HCT116 (cell line): ENCODE results near the gene RREB1.

Experiments
- CTCF ChIP-seq, 3 experiments: fragments of 200-600 bp in 1 of 3; sonication (generic) in 1 of 3; IDR thresholded peaks in 2 of 3; conservative IDR thresholded peaks in 1 of 3; 2 replicates each; pipeline ENCODE4 v1.5.1; 2012 to 2017; ENCODE audit warnings: low read depth in 2 of 3, low read length in 2 of 3, antibody characterized with exemption in 1 of 3, borderline replicate concordance in 1 of 3, control low read depth in 1 of 3, mild to moderate bottlenecking in 1 of 3, mixed read lengths in 1 of 3, mixed run types in 1 of 3, moderate library complexity in 1 of 3; ENCODE audit not compliant: insufficient read depth in 1 of 3
- EZH2 ChIP-seq: fragments of 200-600 bp; sonication (generic); IDR thresholded peaks from 2 replicates; pipeline ENCODE4 v1.6.1; 2017; ENCODE audit warnings: antibody characterized with exemption, mixed run types
- MAX ChIP-seq: IDR thresholded peaks from 2 replicates; pipeline ENCODE4 v1.6.1; 2012
- POLR2A ChIP-seq: IDR thresholded peaks from 2 replicates; pipeline ENCODE4 v1.7.0; 2011; ENCODE audit warnings: borderline replicate concordance; ENCODE audit not compliant: insufficient read depth, insufficient read length; ENCODE audit errors: extremely low read depth
- REST ChIP-seq: IDR thresholded peaks from 2 replicates; pipeline ENCODE4 v1.6.1; 2012; ENCODE audit warnings: low read depth
- ZNF274 ChIP-seq: fragments of 200-500 bp; sonication (Bioruptor generic); IDR thresholded peaks from 2 replicates; pipeline ENCODE4 v1.6.1; 2014; ENCODE audit warnings: mild to moderate bottlenecking, low read depth, low read length, inconsistent platforms

- TF ChIP-seq EZH2 (no peak), POLR2A (no peak), REST (no peak), ZNF274 (no peak), MAX (no peak), CTCF (IDR thresholded peaks at IDR 0.05 in 2 of 3, conservative IDR thresholded peaks at IDR 0.05 in 1 of 3; ENCODE audit: borderline replicate concordance in 1 of 3, insufficient read depth in 1 of 3, low read depth in 2 of 3, low read length in 2 of 3) (no peak)
Measured at GRCh38 chr6:7269816-7270215, 162.1 kb downstream of the RREB1 start.
